HG02884 (cell line): Measurements from ENCODE around the gene CUL3.
A peak's percentile ranks its signal among the peaks of the same experiment; 100 is the strongest.
"Not testable (repeated sequence)": the region's sequence is repeated elsewhere in the genome, so short reads cannot be mapped to it uniquely, and the experiment has no call there.

Experiments used
- ATAC-seq: cut with Tn5 transposase; IDR thresholded peaks from one replicate; pipeline ENCODE4 v1.9.1; 2021; ENCODE audit warnings: mild to moderate bottlenecking, moderate library complexity; ENCODE audit not compliant: unreplicated experiment

The CUL3 gene

DNA sequence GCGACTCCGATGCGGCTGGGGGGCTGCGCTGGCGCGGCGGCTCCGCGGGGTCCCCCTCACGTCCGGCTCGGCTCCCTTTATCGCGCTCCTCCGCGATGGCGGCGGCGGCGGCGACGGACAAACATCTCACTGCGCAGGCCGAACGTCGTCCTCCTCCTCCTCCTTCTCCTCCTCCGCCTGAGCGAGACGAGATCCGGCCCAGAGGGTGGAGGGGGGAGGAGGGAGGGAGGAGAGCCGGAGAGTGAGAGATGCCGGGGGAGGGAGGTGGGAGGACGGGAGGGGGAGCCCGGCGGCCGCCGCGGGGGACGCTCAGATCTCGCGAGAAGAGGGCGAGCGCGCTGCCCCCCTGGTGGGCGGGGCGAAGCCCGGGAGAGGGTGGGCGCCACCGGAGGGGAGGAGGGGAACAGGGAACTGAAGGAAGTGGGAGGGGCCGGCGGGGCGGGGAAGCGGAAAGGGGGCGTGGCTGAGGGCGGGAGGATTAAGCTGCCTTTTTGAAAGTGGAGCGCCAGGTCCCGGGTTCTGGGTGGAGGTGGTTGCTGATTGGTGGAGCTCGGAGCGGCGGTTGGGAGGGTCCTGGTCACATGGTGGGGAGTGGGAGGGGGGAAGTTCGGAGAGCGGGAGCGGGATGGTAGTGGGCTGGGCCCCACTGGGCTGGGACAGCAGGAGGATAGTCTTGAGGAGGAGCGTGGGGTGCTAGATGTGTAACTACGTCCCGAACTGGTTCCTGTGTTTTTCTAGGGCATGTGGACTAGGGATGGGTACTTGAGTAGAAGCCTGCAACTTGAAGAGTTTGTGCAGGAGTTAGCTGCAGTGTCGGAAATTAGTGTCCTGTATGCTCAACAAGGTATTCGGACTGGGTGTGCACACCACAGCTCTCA, at the start of gene CUL3:
TSS of gene CUL3 (minus strand) at position 153 of the 878 bp plus-strand sequence. CDS start 354 bp downstream, outside the sequence.
- peak; percentile 77 for ATAC-seq

DNA sequence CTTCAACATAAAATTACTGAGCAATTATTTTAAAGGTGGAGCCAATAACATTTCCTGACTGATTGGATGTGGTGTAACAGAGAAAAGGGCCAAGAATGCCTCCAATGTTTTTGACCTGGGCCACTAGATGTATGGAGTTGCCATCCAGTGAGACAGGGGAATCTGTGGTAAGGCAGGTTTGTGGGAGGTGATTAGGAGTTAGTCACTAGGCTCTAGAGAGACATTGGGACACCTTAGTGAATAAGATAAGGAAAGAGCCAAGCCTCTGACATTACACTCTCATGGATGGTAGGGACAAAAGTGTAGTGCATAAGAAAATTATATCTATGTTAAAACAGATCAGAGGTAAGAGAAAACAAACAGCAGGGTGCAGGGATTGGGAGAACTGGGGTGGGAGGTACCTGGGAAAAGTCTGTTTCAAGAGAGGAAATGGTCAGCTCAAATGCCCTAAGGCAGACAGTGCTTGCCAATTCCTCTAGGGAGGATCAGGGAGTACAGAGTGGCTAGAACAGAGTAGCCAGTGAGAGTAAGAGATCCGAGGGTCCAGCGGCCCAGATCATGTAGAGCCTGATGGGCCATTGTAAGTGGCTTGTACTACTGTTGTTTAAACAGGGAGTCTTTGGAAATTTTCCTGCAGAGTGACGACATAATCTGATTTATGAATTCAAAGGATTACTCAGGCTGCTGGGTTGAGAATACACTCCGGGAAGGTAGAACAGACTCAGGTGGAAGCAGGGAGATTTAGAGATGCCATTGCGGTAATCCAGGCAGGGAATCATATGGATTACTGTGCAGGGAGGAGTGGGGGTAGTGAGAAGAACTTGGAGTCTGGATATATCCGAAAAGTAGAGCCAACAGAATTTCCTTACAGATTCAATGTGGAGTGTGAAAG, 45.7 kb upstream of the CUL3 start:
- ATAC-seq, result no peak

DNA sequence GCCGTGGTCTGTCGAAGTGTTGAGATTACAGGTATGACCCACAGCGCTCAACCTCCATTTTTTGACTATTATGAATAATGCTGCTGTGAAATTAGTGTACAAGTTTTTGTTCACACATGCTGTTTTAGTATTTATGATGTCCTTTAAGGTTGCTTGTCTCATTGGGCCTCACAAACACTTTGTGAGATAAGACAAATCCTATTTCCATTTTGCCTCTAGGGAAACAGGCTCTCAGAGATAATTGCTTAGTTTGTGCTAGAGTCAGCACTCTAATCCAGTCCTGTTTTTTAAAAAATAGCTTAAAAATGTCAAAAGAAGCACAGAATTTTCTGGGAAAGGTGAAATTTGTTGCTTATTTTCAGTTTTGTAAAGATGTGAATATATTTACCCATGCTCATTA, 43.3 kb upstream of the CUL3 start:
- no peak for ATAC-seq

DNA sequence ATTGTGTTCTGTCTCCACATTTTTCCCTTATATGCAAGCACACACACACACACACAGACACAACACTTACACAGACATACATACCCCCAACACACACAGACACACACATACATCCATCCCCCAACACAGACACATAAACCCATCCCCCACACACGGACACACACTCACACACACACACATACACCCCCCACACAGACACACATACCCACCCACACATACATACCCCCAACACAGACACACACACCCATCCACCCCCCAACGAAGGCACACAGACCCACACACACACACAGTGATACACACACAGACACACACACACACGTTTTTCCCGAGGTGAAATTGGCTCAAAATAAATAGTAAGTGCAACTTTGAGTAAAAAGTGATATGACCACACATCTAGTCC, 41.6 kb upstream of the CUL3 start:
- ATAC-seq, result no peak

DNA sequence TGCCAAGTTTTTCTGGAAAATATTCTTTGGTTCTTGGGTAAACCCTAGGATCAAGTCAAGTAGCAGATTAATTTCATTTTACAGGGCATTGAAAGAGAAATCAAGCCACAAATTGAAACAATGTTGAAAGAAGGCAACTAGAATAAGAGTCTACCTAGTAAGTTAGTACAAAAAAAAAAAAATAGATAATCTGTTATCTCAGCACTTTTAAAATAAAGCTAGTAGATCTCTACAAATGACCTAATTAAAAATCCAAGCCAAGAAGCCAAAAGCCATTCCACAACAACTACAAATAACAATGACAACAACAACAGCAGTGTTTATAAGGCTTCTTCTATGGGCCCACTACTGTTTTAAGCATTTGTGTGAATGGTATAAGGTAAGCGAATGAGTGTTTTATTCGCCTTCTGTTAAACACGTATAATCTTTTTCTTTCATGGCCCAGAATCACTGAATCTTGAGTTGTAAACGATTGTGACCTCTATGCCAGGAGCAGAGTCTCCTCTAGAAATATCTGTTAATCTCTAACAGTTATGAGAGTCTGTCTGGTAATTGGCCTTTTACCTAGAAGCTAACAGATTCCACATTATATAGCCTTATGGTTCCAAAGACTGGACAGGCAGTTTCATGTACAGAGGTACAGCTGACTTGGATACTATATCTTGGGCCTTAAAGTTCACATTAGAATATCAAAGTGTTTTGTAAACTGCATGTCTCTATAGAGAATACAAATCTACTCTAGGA, 28.6 kb upstream of the CUL3 start:
- ATAC-seq, result no peak

DNA sequence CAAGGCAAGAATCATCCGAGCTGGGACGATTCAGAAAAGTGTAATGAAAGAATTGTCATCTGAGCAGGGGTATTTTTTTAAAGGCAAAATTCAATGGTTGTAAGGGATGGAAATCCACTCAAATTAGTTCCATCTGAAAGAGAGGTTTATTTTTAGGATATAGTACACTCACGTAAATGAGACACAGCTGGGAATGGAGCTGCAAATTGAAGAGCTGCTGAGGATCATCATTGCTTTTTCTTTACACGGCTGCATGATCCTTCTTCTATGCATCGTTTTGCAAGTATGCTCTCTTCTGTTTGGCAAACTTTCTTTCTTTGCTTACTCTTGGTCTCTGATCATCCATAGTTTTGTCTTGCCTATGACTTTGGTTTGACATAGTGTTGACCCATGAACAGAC, 27.4 kb upstream of the CUL3 start:
- ATAC-seq, result no peak

DNA sequence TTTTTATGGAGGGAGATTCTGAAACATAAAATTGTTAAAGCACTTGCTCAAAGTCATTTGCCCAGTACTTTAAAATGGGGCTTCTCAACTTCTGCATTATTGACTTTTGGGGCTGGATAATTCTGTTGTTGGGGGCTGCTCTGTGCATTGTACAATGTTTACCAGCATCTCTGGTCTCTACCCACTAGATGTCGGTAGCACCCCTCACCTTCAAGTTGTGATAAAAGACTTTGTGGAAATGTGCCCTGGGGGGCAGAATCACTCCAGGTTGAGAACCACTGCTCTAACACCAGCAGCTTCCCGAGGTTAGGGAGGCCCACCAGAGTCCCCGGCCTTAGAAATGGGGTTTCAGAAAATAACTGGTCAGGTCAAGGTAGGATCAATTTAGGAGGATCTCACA, 26.8 kb upstream of the CUL3 start:
- no peak for ATAC-seq

DNA sequence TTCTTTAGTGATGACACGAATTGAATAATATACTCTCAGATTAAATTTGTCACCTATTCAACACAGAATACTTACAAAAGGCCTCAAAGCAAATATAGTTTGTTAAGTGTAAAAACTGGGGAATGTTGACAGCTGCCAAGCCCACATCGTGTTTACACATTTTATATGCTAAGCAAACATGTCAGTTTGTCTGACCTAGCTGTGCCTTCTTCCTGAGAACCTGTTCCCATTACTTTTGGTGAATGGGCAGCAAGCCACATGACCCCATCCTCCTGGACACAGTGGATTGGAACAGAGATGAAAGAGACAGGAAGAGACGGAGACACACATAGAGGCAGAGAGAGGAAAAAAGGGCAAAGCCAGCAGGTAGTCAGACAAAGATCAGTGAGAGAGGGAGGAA, 22.9 kb upstream of the CUL3 start:
- ATAC-seq, result no peak

DNA sequence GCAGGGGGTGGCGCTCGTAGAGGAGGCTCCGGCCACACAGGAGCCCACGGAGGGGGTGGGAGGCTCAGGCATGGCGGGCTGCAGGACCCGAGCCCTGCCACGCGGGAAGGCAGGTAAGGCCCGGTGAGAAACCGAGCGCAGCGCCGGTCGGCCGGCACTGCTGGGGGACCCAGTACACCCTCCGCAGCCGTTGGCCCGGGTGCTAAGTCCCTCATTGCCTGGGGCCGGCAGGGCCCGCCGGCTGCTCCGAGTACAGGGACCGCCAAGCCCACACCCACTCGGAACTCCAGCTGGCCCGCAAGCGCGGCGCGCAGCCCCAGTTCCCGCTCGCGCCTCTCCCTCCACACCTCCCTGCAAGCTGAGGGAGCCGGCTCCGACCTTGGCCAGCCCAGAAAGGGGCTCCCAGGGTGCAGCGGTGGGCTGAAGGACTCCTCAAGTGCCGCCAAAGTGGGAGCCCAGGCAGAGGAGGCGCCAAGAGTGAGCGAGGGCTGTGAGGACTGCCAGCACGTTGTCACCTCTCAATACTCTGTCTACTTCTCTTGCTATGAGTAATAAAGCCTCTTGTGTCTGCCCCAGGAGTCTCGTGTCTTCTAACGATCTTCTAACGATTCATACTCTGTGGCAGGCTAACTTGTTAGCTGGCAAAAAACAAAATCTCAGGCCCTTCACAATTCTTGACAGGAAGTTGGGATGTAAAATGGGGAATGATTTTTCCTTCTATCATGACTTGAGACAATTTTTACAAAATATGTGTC, 18.8 kb upstream of the CUL3 start:
- not testable (repeated sequence) for ATAC-seq

DNA sequence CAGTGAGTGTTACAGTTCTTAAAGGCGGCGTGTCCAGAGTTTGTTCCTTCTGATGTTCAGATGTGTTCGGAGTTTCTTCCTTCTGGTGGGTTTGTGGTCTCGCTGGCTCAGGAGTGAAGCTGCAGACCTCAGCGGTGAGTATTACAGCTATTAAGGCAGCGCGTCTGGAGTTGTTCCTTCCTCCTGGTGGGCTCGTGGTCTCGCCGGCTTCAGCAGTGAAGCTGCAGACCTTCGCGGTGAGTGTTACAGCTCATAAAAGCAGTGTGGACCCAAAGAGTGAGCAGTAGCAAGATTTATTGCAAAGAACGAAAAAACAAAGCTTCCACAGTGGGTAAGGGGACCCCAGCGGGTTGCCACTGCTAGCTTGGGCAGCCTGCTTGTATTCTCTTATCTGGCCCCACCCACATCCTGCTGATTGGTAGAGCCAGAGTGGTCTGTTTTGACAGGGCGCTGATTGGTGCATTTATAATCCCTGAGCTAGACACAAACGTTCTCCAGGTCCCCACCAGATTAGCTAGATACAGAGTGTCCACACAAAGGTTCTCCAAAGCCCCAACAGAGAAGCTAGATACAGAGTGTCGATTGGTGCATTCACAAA, 17.7 kb upstream of the CUL3 start:
- not testable (repeated sequence) for ATAC-seq

DNA sequence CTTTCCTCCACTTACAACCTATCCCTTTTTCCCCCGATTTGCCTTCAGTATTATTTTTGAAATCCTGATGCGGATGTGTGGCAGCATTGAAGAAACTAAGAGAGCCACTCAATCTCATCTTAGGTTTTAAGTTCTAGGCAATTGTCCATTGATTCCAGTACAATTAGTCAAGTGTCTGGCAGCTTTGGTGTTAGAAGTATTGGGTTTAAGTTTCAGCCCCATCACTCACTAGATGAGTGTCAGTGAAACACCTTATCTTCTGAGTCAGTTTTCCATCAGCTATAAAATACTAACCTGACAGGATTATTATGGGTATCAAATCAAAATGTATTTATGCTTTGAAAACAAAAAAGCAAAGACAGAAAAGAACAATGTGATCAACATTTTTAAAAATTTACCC, 16.8 kb upstream of the CUL3 start:
- ATAC-seq, result no peak

DNA sequence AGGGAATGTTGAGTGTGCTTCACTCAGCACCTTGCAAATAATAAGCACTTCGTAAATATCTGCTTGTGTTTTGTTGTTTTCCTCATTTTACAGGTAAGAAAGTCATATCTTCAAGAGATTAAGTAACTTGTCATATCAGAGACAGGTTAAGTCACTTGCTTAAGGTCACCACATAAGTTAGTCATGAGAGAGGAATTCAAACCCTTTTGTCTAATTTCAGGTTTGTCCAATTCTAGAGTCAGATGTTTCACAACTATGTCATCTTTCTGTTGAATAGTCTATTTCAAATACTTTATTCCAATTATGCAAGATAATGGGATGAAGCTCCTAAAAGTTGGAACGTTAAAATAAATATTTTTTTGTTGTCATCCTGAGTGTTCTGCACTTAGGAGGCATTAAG, 13.5 kb upstream of the CUL3 start:
- ATAC-seq, result no peak

DNA sequence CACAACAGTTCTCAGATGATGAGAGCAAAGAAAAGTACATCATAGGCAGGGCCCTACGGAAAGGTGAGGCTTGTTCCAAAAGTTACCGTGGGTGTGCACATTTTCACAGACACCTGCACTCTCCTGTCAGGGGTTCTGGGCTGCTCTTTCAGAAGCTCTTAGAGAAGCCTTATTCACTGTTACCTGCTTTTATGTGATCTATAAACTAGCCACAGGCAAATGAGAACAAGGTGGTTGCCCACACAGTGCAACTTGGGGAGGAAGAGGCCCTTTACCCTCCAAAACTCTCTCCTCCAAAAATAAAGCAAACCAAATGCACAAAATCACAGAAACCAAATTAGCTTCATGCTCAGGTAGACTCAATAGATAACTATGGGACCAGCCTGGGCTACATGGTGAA, 11.1 kb upstream of the CUL3 start:
- no peak for ATAC-seq

DNA sequence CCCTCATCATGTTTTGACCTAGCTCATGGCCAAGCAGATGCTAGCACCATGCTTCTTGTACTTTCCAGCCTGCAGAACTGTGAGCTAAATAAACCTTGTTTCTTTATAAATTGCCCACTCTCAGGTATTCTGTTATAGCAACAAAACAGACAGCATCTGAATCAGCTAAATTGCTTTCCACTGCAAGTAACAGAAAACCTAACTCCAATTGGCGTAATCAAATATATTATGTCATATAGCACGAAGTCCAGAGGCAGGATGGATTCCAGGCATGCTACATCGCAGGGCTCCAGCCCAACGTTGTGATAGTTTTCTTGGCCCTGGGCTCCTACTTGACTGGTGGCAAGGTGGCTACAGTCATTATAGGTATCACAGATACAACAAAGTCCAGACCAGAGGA, 10.4 kb upstream of the CUL3 start:
- no peak for ATAC-seq

DNA sequence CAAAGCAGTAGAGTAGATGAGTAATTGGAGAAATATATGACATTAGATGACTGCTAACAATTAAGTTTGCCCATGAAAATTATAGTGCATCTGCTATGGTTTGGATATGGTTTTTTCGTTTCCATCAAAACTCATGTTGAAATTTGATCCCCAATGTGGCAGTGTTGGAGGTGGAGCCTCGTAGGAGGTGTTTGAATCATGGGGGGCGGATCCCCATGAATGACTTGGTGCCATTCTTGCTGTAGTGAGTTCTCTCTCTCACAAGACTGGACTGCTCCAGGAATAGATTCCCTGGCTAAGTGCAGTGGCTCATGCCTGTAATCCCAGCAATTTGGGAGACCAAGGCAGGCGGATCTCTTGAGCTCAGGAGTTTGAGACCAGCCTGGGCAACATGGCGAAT, 9.7 kb upstream of the CUL3 start:
- no peak for ATAC-seq

DNA sequence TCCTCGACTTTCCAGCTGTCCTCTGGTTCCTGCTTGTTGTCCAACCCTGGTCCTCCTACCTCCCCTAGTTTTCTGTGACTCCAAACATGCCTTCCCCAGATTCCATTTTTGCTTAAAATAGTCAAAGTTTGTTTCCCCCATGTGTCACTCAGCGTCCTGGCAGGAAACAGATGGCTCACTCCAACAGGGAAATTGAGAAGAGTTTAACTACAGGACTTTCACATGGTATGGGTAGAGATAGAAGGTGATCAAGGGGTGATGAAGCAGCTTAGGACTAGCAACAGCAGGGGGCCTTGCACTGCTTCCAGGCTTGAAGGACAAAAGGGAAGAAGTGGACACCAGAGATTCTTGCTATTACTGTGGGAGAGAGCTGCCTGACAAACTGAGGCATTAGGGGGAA, 6.1 kb upstream of the CUL3 start:
- no peak for ATAC-seq

DNA sequence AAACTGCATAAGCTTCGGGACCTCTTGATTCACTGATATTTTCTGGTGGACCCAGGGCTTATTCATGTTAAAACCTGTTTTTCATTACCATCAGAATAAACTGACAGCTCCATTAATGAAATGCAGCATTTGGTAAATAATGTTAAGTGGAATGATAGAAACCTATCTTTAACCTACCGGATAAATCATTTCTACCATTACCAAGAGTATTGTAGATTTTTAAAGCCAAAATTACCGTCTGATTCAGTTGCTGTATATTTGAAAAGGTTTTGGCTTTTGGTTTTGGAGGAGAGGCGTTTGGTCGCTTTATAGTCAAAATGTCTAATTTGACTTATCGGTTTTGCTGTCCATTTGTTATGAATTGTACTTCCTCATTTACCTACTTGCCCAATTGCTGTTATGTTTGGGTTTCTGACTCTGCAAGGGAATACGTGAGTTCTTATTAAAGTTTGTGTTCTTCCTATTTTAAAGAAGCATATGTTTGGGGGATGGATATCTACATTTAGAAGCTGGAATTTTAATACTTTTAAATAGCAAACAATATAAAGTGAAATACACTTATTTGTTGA, 1.0 kb upstream of the CUL3 start:
- ATAC-seq, result no peak

DNA sequence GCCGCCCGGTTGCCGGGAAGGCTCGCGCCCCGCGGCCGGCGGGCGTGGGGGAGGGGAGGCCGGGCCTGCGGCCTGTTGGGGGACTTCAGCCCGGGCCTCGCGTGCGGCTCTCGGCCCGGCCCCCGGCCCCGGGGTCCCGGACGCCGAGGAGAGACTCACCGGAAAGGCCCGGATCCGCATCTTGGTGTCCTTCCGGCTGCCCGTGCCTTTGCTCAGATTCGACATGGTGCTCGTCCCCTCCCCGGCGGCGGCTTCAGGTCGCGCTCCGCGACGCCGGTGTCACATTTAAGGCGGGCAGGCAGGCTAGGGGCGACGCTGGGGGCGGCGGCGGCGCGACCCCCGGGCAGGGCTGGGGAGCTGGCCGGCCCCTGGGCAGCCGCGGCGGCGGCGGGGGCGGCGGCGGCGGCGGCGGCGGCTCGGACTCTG, 365 bp downstream of the CUL3 start:
- ATAC-seq, result peak; percentile 34

DNA sequence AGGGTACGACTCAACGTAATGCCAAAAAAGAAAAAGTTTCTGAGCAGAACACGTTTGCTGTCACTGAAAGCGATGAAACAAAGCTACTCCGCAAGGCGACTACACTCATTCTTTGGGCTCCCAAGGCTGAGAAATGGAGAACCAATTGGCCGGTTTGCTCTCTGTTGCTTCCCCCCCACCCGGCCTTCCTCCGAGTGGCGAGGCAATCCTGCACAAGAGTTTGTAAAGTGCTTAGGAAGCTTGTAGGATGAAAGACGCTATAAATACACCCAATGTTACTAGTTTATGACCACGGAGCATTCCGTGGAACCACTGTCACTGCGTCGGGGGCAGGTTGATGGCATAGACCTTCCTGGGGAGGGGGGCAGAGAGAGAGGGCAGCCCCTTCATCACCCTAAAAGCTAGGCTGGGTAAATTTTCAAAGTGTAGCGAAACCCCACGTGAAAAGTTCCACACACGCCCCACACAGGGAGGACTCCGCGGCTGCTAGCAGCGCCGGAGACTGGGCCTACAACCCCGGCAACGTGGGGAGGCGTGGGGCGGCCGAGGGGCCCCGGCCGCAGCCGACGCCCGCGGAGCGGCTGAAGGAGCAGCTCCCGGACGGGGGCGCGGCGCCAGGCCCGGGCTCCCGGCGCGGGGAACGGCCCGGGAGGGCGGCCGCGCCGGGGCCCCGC, 915 bp downstream of the CUL3 start:
- peak; percentile 2 for ATAC-seq
